ENCODE measurements around the gene IRX3. TPM values are rescaled to one million over a fixed set of nuclear protein-coding genes. Genes with fewer than 3 reads are reported as not detected.

The IRX3 gene
- total and polyA plus RNA-seq, 2 donors from 2014 or later, result 13.5 to 37.9 TPM

- FAIRE-seq, result no peak
- Histone ChIP-seq H3K4me1 (ENCODE audit: control insufficient read depth in 2 of 3, insufficient read depth in 2 of 3, low read depth in 1 of 3, low read length in 3 of 3) (peaks cover 0 to 6% (median 0%) of the 10 kb centered on the region in 3 donors), H3K9me3 (ENCODE audit: control insufficient read depth in 2 of 3, insufficient read depth in 1 of 3, low read length in 3 of 3) (no peaks in the 10 kb centered on the region), H3K27me3 (ENCODE audit: control insufficient read depth, insufficient read depth, low read length) (peaks cover 22% of the 10 kb centered on the region), H3K4me3 (ENCODE audit: low read length in 3 of 3) (no peak overlapping the region), H3K27ac (ENCODE audit: low read depth in 2 of 2, low read length in 2 of 2) (no peak overlapping the region), H3K36me3 (ENCODE audit: control insufficient read depth in 2 of 3, insufficient read depth in 3 of 3, low read length in 3 of 3) (no peaks in the 10 kb centered on the region), H3K9ac (ENCODE audit: low read length in 3 of 3) (no peak overlapping the region)
- TF ChIP-seq, protein P1, sequence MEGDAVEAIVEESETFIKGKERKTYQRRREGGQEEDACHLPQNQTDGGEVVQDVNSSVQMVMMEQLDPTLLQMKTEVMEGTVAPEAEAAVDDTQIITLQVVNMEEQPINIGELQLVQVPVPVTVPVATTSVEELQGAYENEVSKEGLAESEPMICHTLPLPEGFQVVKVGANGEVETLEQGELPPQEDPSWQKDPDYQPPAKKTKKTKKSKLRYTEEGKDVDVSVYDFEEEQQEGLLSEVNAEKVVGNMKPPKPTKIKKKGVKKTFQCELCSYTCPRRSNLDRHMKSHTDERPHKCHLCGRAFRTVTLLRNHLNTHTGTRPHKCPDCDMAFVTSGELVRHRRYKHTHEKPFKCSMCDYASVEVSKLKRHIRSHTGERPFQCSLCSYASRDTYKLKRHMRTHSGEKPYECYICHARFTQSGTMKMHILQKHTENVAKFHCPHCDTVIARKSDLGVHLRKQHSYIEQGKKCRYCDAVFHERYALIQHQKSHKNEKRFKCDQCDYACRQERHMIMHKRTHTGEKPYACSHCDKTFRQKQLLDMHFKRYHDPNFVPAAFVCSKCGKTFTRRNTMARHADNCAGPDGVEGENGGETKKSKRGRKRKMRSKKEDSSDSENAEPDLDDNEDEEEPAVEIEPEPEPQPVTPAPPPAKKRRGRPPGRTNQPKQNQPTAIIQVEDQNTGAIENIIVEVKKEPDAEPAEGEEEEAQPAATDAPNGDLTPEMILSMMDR (IDR thresholded peaks at IDR 0.05; ENCODE audit: borderline replicate concordance, extremely low read depth, insufficient read depth), result no peak
- DNase-seq, result peak in 1 of 5 donors; percentile 18
- intact Hi-C loops (cut with DNase I), result no loop called here
Measured at GRCh38 chr16:54288030-54288834, 1.6 kb upstream of the IRX3 start.

- Histone ChIP-seq H3K9me3 (ENCODE audit: control insufficient read depth in 2 of 3, insufficient read depth in 1 of 3, low read length in 3 of 3) (no peaks in the 10 kb centered on the region), H3K36me3 (ENCODE audit: control insufficient read depth in 2 of 3, insufficient read depth in 3 of 3, low read length in 3 of 3) (no peaks in the 10 kb centered on the region), H3K9ac (ENCODE audit: low read length in 3 of 3) (peak overlapping the region in 1 of 3 donors; percentile 19), H3K27me3 (ENCODE audit: control insufficient read depth, insufficient read depth, low read length) (peaks cover 24% of the 10 kb centered on the region), H3K27ac (ENCODE audit: low read depth in 2 of 2, low read length in 2 of 2) (peak overlapping the region in 1 of 2 donors; percentile 47), H3K4me3 (ENCODE audit: low read length in 3 of 3) (peak overlapping the region in 1 of 3 donors; percentile 37), H3K4me1 (ENCODE audit: control insufficient read depth in 2 of 3, insufficient read depth in 2 of 3, low read depth in 1 of 3, low read length in 3 of 3) (peaks cover 0 to 6% (median 0%) of the 10 kb centered on the region in 3 donors)
- peak in 3 of 5 donors; percentile 37 to 82 (median 61) for DNase-seq
- TF ChIP-seq, protein P1 (IDR thresholded peaks at IDR 0.05; ENCODE audit: borderline replicate concordance, extremely low read depth, insufficient read depth), result no peak
- FAIRE-seq, result no peak
- intact Hi-C loops (cut with DNase I), result no loop called here
Measured at GRCh38 chr16:54287131-54288029, 793 bp upstream of the IRX3 start.

DNA sequence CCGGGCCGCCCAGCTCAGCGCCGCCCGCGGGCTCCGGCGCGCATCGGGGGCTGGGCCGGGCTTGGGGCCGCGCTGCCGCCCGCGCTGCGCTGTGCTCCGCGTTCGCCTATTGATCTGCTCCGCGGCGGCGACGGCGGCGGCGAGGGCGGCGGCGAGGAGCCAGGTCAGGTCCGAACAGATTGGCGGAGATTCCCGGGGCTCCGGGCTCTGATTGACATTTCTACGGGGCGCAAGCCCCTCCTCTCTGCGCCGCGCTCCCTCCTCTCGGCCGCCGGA lies 559 bp downstream of the IRX3 start:
- Histone ChIP-seq H3K36me3 (ENCODE audit: control insufficient read depth in 2 of 3, insufficient read depth in 3 of 3, low read length in 3 of 3) (no peaks in the 10 kb centered on the region), H3K27ac (ENCODE audit: low read depth in 2 of 2, low read length in 2 of 2) (peak overlapping the region; percentile 81 to 91), H3K4me3 (ENCODE audit: low read length in 3 of 3) (peak overlapping the region; percentile 75 to 83 (median 77)), H3K9ac (ENCODE audit: low read length in 3 of 3) (peak overlapping the region in 2 of 3 donors; percentile 34 to 61), H3K4me1 (ENCODE audit: control insufficient read depth in 2 of 3, insufficient read depth in 2 of 3, low read depth in 1 of 3, low read length in 3 of 3) (peaks cover 0 to 10% (median 0%) of the 10 kb centered on the region in 3 donors), H3K9me3 (ENCODE audit: control insufficient read depth in 2 of 3, insufficient read depth in 1 of 3, low read length in 3 of 3) (no peaks in the 10 kb centered on the region), H3K27me3 (ENCODE audit: control insufficient read depth, insufficient read depth, low read length) (peaks cover 26% of the 10 kb centered on the region)
- FAIRE-seq, result no peak
- no peak for DNase-seq
- TF ChIP-seq, protein P1 (IDR thresholded peaks at IDR 0.05; ENCODE audit: borderline replicate concordance, extremely low read depth, insufficient read depth), result no peak
- intact Hi-C loops (cut with DNase I), result no loop called here

Data from kidney (tissue), 14 donors.